A673 (cell line): ENCODE data around the gene KCP.

Source experiments
- EZH2 ChIP-seq: fragments of 200-600 bp; sonication (generic); IDR thresholded peaks from 2 replicates; pipeline ENCODE4 v1.6.1; 2017; ENCODE audit warnings: borderline replicate concordance, low read depth, mild to moderate bottlenecking, mixed read lengths, antibody characterized with exemption, low read length; ENCODE audit not compliant: poor library complexity, severe bottlenecking
- TF ChIP-seq, protein P1 (sequence below): fragments of 300-800, 200-600 bp; sonication (generic); conservative IDR thresholded peaks from 2 replicates; pipeline ENCODE4 v1.5.1; 2017; ENCODE audit warnings: low read depth, mild to moderate bottlenecking, antibody characterized with exemption, low read length, moderate library complexity, mixed read lengths

DNA sequence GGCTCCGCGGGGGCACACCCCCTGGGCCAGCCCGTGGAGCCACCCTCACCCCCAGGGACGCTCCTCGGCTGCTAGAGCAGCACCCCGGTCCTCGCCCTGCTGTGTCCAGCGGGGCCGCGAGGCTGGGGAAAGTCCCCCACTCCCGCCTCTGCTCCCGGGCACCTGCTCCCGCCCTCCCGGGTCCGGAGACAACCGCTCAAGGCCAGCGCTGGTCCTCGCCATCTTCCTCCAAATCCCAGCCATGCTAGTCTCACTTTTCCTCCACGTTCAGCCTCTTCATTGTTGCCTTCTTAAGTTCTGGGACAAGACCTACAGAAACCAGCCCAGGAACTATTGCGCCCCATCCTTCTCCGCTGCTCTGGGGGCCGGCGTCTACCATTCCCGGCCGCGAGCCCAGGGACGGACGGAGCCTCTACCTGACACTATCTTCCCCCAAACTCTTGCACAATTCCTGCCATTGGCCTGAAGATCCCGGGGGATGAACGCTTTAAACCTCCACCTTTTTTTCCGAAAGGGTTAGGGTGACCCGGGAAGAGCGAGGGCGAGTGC is 4.8 kb upstream of the KCP start:
- TF ChIP-seq, protein P1, sequence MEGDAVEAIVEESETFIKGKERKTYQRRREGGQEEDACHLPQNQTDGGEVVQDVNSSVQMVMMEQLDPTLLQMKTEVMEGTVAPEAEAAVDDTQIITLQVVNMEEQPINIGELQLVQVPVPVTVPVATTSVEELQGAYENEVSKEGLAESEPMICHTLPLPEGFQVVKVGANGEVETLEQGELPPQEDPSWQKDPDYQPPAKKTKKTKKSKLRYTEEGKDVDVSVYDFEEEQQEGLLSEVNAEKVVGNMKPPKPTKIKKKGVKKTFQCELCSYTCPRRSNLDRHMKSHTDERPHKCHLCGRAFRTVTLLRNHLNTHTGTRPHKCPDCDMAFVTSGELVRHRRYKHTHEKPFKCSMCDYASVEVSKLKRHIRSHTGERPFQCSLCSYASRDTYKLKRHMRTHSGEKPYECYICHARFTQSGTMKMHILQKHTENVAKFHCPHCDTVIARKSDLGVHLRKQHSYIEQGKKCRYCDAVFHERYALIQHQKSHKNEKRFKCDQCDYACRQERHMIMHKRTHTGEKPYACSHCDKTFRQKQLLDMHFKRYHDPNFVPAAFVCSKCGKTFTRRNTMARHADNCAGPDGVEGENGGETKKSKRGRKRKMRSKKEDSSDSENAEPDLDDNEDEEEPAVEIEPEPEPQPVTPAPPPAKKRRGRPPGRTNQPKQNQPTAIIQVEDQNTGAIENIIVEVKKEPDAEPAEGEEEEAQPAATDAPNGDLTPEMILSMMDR, result no peak
- no peak for TF ChIP-seq EZH2
